SH-SY5Y (cell line): ENCODE results near the gene CDK11A.
"Not testable (repeated sequence)": the region's sequence is repeated elsewhere in the genome, so short reads cannot be mapped to it uniquely, and the experiment has no call there.

Experiments used
- GATA2 ChIP-seq: IDR thresholded peaks from 2 replicates; pipeline ENCODE4 v1.6.1; 2011; ENCODE audit warnings: mild to moderate bottlenecking, low read depth, low read length
- GATA3 ChIP-seq: IDR thresholded peaks from 2 replicates; pipeline ENCODE4 v1.6.1; 2011; ENCODE audit warnings: low read depth, mild to moderate bottlenecking, low read length, moderate library complexity

CDK11A gene

GRCh38 chr1:1730870-1731269 lies 6.7 kb upstream of the CDK11A start:
- no peak for TF ChIP-seq GATA3
- no peak for TF ChIP-seq GATA2

GRCh38 chr1:1721201-1721600 lies 3.0 kb downstream of the CDK11A start:
- no peak for TF ChIP-seq GATA2
- TF ChIP-seq GATA3: no peak

GRCh38 chr1:1703796-1704195 lies 20.4 kb downstream of the CDK11A start:
- TF ChIP-seq GATA2 (no peak), GATA3 (no peak)

DNA sequence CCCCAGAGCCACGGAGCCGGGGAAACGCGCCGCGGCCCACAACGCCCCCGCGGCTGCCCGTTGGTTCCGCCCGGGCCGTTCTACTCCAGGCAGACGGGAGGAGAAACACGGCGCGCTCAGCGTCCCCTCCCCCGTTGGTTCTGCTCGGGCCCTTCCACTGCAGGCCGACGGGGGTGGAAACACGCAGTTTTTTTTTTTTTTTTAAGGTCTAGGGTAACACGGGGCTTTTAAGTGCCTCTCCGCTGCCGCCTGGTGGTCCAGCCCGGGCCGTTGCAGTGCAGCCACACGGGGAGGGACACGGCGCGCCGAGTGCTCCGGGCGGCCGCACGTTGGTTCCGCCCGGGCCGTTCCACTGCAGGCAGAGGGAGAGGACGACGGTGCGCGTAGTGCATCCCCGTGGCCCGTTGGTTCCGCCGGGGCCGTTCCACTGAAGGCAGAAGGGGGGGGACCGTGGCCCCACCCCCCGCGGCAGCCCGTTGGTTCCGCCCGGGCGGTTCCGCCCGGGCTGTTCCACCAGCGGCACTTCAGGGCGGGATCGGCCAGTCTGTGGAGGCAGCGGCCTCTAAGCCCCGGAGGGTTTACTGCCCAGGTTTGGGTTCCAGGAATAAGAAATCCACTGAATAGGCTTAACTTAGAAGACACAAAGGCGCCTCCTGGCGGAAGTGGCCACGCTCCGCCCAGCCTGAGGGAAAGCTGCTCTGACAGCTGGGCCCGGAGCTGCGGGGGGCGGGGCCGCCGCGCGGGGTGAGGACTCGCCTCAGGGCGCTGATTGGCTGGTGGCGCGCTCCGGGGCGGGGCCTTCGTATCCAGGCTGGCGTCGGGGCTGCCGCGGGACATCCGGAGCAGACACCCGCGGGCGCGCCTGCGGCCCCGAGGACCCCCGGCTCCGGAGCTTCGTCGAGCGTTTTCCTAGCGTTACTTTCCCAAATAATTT lies 31.2 kb downstream of the CDK11A start, which contains the start of gene SLC35E2B:
SLC35E2B (minus strand) TSS at position 82 of the 934 bp plus-strand sequence. CDS start 16,096 bp downstream, outside the sequence.
- TF ChIP-seq GATA3, GATA2: not testable (repeated sequence)

- TF ChIP-seq GATA3: no peak
- no peak for TF ChIP-seq GATA2
Measured at GRCh38 chr1:1687846-1688245, 36.3 kb downstream of the CDK11A start.

GRCh38 chr1:1684031-1684681 lies 40.0 kb downstream of the CDK11A start:
- TF ChIP-seq GATA2: no peak
- TF ChIP-seq GATA3: no peak

- TF ChIP-seq GATA3 (no peak), GATA2 (no peak)
Measured at GRCh38 chr1:1683104-1683905, 40.9 kb downstream of the CDK11A start.

- TF ChIP-seq GATA2 (no peak), GATA3 (no peak)
Measured at GRCh38 chr1:1680912-1681273, 43.3 kb downstream of the CDK11A start.

- TF ChIP-seq GATA3: no peak
- no peak for TF ChIP-seq GATA2
Measured at GRCh38 chr1:1680031-1680911, 43.9 kb downstream of the CDK11A start.

- TF ChIP-seq GATA3 (no peak), GATA2 (no peak)
Measured at GRCh38 chr1:1678581-1679380, 45.4 kb downstream of the CDK11A start.

DNA sequence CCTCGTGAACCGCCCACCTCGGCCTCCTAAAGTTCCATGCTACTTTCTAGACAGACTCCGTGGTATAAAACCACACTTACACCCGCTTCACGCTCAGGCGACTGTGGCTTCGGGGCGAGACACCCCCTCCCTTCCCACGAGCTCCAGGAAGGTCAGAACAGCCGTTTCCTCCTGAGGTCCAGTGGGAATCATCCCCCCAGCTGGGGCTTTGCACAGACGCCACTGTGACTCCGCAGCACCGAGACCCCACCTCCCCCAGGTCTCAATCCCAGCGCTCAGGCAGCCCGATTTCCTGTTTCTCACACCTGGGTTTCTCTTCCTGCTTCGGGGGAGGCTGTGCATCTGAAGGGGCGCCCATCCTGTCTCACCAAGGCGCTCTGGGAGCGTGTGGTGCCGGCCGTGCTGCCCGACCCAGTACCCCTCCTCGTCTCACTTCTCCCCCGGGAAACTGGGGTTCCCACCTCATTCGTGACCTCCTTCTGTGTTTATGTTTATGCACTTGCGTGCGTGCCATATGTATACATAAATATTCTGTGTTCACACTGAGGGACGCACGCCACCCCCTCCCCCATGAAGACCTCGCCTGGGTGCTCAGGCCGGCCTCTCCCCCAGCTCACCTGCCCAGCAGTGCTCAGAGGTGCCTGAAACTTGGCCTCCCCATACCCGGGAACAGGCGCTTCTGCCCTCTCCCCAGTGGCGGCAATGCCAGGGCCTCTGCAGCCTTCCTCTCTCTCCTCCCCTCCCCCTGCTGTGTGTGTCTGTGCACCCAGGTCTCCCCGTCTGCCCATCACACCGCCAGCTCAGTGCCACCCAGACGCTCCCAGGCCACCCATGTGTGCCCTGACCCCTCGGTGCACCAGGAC lies 46.2 kb downstream of the CDK11A start:
- TF ChIP-seq GATA2: no peak
- no peak for TF ChIP-seq GATA3

DNA sequence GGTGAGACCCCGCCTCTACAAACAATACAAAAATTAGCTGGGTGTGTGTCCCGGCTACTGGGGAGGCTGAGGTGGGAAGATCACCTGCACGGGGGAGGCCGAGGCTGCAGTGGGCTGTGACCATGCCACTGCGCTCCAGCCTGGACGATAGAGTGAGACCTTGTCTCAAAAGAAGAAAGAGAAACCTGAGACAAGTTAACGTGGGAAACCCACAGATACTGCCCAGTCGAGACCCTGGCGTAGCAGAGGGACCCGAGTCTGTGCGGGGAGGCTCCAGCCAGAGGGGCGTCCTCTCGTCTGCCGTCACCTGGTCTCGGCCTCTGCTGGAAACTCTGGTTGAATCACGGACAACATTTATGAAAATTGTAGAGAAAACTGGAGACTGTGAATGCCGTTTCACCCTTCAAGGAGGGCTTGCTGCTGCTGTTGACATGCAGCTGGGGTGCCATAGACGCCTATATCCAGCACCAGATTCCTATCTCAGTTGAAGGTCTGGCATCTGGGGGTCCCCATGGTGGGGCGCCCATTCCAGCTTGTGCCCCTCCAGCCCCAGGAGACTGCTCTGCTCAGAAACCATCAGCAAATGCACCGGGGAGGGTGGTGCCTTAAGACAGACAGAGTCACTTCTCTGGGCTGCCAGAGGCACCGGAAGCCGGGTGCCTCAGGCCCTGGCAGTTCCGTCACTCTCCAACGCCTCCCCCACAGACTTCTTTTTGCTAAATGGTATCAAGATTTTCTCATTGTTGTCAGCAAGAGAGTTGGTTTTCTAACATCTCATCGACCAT lies 51.8 kb downstream of the CDK11A start:
- TF ChIP-seq GATA3 (no peak), GATA2 (no peak)
